AG04449 (cell line): ENCODE measurements around the gene SMYD3.

Experiments used
- CTCF ChIA-PET: fragments of 350-600 bp; formaldehyde crosslinking; extraction: SDS; loops from one replicate; lab custom pipeline; 2021; ENCODE audit warnings: antibody characterized with exemption; lab: Yijun Ruan, JAX
- POLR2A ChIA-PET: fragments of 400-600, 350-600 bp; formaldehyde crosslinking; extraction: SDS; loops from one replicate; lab custom pipeline; 2020; ENCODE audit warnings: antibody characterized with exemption, inconsistent platforms; lab: Yijun Ruan, JAX
- DNase-seq: peaks from one replicate; pipeline ENCODE4 v3.0.0-alpha.2; 2010; ENCODE audit warnings: low read depth, low spot score
- H3K4me3 ChIP-seq: 2 replicates; pipeline ENCODE4 v1.5.1; 2011; ENCODE audit warnings: low read depth, mild to moderate bottlenecking, control low read depth, low read length
- TF ChIP-seq, protein P1 (sequence below): IDR thresholded peaks from one replicate; pipeline ENCODE4 v1.5.1; 2011; ENCODE audit warnings: mild to moderate bottlenecking, moderate library complexity, low read length, control low read depth, inconsistent platforms; ENCODE audit not compliant: insufficient read depth; ENCODE audit errors: missing control alignments

Gene SMYD3

DNA sequence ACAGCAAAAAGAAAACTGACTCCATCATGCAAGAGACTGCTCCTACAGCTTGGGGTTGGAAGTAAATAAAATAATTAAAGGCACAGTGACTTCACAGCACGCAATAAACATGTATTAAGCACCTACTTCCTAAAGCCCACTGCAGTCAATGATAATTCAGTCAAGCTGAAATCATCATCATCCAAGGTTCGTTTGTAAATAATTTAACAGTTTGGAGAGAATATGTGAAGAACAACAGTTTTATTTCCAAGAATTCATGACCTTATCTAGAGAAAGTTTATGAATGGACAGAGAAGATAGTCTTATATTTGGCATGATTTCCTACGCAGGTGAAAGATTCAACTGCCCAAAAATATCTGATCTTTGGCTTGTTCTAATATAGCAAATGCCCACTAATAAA is 86.8 kb downstream of the SMYD3 start:
- no peak for DNase-seq
- ChIA-PET CTCF (no interaction called here), POLR2A (no interaction called here)
- TF ChIP-seq, protein P1, sequence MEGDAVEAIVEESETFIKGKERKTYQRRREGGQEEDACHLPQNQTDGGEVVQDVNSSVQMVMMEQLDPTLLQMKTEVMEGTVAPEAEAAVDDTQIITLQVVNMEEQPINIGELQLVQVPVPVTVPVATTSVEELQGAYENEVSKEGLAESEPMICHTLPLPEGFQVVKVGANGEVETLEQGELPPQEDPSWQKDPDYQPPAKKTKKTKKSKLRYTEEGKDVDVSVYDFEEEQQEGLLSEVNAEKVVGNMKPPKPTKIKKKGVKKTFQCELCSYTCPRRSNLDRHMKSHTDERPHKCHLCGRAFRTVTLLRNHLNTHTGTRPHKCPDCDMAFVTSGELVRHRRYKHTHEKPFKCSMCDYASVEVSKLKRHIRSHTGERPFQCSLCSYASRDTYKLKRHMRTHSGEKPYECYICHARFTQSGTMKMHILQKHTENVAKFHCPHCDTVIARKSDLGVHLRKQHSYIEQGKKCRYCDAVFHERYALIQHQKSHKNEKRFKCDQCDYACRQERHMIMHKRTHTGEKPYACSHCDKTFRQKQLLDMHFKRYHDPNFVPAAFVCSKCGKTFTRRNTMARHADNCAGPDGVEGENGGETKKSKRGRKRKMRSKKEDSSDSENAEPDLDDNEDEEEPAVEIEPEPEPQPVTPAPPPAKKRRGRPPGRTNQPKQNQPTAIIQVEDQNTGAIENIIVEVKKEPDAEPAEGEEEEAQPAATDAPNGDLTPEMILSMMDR = no peak
- no peak overlapping the region for H3K4me3 ChIP-seq

- no peak for DNase-seq
- TF ChIP-seq, protein P1 = no peak
- ChIA-PET POLR2A (no interaction called here), CTCF (interaction anchor here (0.6 kb wide), 1 partner anchor 1266 kb away, joined by 3 read pairs; no protein-coding TSS in a partner anchor)
- no peak overlapping the region for H3K4me3 ChIP-seq
Observed at GRCh38 chr1:246418565-246419312, 88.3 kb downstream of the SMYD3 start.

GRCh38 chr1:246417813-246418564 is 89.1 kb downstream of the SMYD3 start:
- no peak overlapping the region for H3K4me3 ChIP-seq
- CTCF ChIA-PET = interaction anchor here (0.6 kb wide), 1 partner anchor 1265 kb away, joined by 3 read pairs; no protein-coding TSS in a partner anchor
- POLR2A ChIA-PET = no interaction called here
- TF ChIP-seq, protein P1 = no peak
- no peak for DNase-seq

DNA sequence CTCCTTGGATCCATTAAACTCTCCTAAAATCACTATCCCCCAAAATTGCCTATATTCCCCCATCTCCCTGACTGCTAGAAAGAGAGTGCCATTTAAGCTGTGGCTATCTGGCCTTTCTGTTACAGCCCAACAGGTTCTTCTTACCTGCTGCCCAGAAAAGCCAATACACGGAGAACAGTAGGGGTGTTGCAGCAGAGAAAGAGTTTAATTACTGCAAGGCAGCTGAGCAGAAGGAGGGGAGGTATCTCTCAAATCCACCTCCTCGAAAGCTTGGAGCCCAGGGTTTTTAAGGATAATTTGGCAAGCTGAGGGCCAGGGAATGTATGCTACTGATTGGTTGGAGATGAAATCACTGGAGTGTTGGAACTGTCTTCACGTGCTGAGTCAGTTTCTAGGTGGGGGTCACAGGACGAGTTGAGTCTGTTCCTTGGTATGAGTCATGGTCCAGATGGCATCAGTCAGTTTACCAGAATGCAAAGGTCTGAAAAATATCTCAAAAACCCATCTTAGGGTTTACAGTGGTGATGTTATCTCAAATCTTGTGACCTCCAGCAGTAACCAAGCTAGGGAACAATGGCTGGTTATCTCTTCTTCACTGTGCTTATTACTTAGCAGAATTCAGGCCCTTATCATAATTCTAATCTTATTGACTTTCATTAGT is 89.8 kb downstream of the SMYD3 start:
- ChIA-PET CTCF (no interaction called here), POLR2A (no interaction called here)
- no peak overlapping the region for H3K4me3 ChIP-seq
- no peak for DNase-seq
- TF ChIP-seq, protein P1 = no peak

DNA sequence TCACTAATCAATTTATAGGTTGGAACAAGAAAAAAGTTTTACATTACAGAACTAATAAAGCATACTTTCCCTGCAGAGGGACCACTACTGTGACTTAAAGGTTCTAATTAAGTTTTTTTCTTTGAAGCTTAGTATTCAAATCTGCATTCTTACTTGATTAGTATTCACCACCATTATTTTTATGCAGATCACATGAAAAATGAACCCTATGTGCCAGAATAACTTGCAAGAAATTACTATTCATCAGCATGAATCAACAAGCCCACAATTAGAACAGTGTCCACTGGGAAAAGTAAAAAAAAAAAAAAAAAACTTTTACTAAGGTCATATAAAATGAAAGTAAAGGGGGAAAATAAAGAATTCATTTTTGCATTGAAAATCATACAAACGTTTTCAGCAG is 90.8 kb downstream of the SMYD3 start:
- no peak for DNase-seq
- ChIA-PET POLR2A (no interaction called here), CTCF (no interaction called here)
- H3K4me3 ChIP-seq = no peak overlapping the region
- TF ChIP-seq, protein P1 = no peak

- no peak for DNase-seq
- POLR2A ChIA-PET = no interaction called here
- CTCF ChIA-PET = interaction anchor here (0.9 kb wide), 1 partner anchor 9 kb away, joined by 4 read pairs; no protein-coding TSS in a partner anchor
- TF ChIP-seq, protein P1 = no peak
- no peak overlapping the region for H3K4me3 ChIP-seq
Observed at GRCh38 chr1:246415028-246415427, 92.1 kb downstream of the SMYD3 start.
